ENCODE results near the gene UBAP1L.
"Not testable (repeated sequence)": the region's sequence is repeated elsewhere in the genome, so short reads cannot be mapped to it uniquely, and the experiment has no call there.

The UBAP1L gene

DNA sequence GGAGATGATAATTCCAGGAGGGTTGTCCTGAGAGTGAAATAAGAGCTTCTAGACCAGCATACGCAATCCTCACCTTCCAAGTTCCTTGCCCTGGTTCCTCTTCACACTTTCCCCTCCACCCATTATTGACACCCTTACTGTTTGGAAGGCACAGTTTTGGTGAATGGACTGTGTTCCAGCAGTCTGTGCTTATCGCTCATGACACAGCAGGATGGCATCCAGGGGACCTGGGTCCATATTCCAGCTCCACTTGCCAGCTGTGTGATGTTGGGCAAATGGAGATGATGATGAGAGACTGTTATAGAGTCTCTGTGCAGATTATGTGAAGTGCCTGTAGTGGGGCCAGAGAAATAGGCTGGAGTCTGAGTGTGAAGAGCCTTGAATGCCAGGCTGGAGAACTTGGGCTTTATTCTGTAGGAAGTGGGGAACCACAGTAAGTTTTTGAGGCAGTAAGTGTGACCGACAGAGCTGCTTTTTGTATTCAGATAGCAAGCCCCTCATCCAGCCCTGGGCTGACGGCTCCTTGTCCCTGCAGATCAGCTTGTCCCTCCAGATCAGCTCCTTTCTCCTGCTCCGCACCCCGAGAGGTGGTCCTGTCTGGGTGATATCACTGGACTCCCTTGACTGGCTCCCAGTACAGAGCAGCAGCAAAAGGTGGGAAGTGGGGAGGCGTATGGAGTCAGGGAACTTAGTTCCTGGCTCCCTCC lies 30.3 kb downstream of the UBAP1L start:
- DNase-seq (ENCODE audit: low read depth in 2 of 2) = no peak

GRCh38 chr15:65083262-65083701 lies 31.7 kb downstream of the UBAP1L start:
- DNase-seq (ENCODE audit: low read depth in 2 of 2) = no peak

GRCh38 chr15:65082303-65082953 lies 32.6 kb downstream of the UBAP1L start:
- no peak for DNase-seq (ENCODE audit: low read depth in 2 of 2)

- no peak for DNase-seq (ENCODE audit: low read depth in 2 of 2)
These were observed 33.2 kb downstream of the UBAP1L start for GRCh38 chr15:65081758-65082157.

GRCh38 chr15:65081270-65081669 lies 33.7 kb downstream of the UBAP1L start:
- no peak for DNase-seq (ENCODE audit: low read depth in 2 of 2)

DNA sequence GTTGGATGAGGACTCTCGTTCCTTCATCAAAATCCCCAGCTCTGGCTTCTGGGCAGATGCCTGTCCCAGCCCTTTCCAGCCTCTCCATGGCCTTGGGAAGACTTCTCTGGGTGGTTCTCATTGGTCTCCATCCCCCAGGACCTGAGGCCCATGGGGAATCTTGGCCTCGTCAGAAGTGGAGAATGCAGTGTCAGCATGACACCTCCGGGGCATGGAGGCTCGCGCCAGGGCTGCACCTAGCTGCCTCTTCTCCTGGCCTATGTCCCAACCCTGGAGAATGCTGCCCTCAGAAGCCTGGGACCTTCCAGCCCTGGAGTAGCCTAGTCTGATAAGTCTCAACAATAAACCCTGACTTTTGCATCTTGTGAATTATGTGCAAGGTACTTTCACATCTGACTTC lies 35.4 kb downstream of the UBAP1L start:
- DNase-seq (ENCODE audit: low read depth in 2 of 2) = no peak

- peak in 1 of 2 experiments; percentile 15 for DNase-seq (ENCODE audit: low read depth in 2 of 2)
These were observed 37.0 kb downstream of the UBAP1L start for GRCh38 chr15:65077981-65078352.

GRCh38 chr15:65077291-65077980 lies 37.6 kb downstream of the UBAP1L start:
- DNase-seq (ENCODE audit: low read depth in 2 of 2) = no peak

DNA sequence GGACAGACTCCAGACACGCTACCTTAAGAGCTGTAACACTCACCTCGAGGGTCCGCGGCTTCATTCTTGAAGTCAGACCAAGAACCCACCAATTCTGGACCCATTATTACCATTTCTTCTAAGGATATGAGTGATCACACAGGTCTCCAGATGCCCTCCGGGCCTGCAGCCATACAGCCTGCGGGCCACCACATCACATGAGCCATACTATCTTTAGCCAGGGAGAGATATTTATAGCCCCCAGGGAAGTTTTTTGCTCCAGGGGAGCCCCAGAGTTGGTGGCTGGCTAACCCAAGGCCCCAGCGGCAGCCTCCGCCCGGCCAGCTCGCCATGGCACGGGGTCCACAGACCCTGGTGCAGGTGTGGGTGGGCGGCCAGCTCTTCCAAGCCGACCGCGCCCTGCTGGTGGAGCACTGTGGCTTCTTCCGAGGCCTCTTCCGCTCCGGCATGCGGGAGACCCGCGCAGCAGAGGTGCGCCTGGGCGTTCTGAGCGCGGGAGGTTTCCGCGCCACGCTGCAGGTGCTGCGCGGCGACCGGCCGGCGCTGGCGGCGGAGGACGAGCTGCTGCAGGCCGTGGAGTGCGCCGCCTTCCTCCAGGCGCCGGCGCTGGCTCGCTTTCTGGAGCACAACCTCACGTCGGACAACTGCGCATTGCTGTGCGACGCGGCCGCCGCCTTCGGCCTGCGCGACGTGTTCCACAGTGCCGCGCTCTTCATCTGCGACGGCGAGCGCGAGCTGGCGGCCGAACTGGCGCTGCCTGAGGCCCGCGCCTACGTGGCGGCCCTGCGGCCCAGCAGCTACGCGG lies 38.3 kb downstream of the UBAP1L start, which contains the start of gene KBTBD13:
Gene KBTBD13, plus strand, starts transcription at position 261 of the 805 bp plus-strand sequence. Its CDS starts 70 bp downstream, at position 331.
- no peak for DNase-seq (ENCODE audit: low read depth in 2 of 2)

DNA sequence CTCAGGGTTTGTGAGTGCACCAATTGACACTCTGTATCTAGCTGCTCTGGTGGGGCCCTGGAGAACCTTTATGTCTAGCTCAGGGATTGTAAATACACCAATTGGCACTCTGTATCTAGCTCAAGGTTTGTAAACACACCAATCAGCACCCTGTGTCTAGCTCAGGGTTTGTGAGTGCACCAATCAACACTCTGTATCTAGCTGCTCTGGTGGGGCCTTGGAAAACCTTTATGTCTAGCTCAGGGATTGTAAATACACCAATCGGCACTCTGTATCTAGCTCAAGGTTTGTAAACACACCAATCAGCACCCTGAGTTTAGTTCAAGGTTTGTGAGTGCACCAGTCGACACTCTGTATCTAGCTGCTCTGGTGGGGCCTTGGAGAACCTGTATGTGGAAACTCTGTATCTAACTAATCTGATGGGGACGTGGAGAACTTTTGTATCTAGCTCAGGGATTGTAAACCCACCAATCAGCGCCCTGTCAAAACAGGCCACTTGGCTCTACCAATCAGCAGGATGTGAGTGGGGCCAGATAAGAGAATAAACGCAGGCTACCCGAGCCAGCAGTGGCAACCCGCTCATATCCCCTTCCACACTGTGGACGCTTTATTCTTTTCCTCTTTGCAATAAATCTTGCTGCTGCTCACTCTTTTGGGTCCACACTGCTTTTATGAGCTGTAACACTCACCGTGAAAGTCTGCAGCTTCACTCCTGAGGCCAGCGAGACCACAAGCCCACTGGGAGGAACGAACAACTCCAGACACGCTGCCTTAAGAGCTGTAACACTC lies 39.2 kb downstream of the UBAP1L start:
- DNase-seq (ENCODE audit: low read depth in 2 of 2) = not testable (repeated sequence)

DNA sequence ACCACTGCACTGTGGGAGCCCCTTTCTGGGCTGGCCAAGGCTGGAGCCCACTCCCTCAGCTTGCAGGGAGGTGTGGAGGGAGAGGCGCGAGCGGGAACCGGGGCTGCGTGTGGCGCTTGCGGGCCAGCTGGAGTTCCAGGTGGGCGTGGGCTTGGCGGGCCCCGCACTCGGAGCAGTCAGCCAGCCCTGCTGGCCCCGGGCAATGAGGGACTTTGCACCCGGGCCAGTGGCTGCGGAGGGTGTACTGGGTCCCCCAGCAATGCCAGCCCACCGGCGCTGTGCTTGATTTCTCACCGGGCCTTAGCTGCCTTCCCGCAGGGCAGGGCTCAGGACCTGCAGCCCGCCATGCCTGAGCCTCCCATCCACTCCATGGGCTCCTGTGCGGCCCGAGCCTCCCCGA lies 40.1 kb downstream of the UBAP1L start:
- not testable (repeated sequence) for DNase-seq (ENCODE audit: low read depth in 2 of 2)

DNA sequence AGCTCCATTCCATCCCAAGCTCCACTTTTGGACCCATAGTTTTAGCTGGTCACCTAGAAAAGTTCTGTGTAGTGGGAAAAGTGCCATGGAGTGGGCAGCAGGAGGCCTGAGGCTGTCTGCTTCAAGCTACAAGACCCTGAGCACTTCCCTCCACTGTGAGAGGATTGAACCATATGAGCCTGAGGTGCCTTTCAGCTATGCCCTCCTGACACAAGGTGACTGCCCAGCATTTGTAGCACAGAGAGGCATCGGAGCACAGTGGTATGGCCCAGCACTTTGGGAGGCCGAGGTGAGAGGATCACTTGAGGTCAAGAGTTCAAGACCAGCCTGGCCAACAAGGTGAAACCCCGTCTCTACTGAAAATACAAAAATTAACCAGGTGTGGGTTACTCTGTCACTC lies 42.4 kb downstream of the UBAP1L start:
- DNase-seq (ENCODE audit: low read depth in 2 of 2) = no peak

DNA sequence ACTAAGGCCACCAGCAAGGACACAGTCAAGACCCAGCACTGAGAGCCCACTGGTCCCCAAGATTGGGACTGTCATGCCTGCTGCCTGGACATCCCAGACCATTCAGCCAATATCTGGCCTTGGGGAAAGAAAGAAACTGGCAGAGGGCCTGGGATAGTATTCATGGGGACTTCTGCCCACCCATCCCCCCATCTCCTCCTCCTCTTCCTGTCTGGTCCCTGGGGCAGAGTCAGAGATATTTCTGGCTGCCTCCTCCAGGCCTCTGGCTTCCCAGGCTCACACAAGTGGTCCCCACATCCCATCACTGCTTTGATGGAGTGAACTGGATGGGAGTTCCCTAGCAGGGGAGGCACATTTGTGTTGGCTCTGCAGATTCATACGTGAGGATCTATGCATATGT lies 43.0 kb downstream of the UBAP1L start:
- DNase-seq (ENCODE audit: low read depth in 2 of 2) = peak in 1 of 2 experiments; percentile 12

DNA sequence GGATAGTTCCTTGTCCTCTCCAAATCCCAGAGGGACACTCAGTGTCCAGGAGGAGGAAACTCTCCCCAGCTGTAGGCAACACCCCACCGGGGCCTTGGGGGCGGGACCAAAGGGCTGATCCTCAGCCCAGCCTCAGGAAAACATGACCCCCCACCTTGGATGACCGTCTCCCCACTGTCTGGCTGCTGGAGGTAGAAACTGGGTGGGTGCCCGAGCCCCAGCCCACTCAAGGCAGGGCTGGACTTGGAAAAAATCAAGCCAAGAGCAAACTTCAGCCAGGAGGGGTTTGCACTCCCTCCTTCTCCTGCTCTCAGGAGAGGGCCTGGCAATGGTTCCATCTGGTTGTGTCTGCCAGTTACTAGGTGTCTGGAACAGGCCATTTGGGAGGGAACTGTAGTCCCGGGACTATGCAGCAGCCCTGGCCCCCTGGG lies 43.6 kb downstream of the UBAP1L start:
- no peak for DNase-seq (ENCODE audit: low read depth in 2 of 2)

GRCh38 chr15:65069779-65070546 lies 45.0 kb downstream of the UBAP1L start:
- no peak for DNase-seq (ENCODE audit: low read depth in 2 of 2)

- DNase-seq (ENCODE audit: low read depth in 2 of 2) = peak; percentile 54 to 58
These were observed 45.8 kb downstream of the UBAP1L start for GRCh38 chr15:65069179-65069578.

- no peak for DNase-seq (ENCODE audit: low read depth in 2 of 2)
These were observed 46.6 kb downstream of the UBAP1L start for GRCh38 chr15:65068403-65068788.

DNA sequence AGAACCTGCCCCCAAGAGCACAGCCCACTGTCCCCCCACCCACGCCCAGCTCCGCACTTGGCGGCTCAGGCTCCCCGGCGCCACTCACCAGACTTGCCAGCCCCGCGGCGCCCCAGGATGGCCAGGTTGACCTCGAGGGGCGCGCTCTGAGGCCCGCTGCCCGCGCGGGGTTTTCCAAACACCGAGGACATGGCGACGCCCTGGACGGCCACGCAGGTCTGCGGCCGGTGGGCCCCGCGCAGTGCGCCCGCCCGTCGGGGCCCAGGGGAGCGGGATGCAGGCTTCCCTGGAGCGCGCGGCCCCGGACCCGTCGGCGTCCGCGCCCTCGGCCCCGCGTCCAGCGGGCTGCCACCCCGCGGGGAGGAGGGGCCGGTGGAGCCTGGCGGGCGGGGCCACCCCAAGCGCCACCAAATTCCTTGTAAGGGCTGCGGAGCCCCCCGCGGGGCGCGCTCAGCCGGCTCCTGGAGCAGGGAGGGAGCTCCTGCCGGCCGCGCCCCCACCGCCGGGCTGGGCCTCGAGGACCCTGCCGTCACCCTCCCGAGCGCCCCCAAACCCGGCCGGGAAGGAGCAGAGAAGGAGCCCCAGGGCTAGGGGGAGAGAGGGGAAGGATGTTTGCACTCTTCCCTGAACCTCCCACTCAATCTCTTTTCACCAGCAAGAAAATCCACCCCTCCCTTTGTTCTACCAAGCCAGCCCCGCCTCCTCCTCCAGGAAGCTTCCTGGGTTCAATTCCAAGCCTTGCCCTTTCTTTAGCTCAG lies 47.2 kb downstream of the UBAP1L start, which contains the start of gene RASL12:
Gene RASL12, minus strand, starts transcription at position 347 of the 758 bp plus-strand sequence. Its CDS starts 156 bp downstream, at position 191.
- DNase-seq (ENCODE audit: low read depth in 2 of 2) = no peak

DNA sequence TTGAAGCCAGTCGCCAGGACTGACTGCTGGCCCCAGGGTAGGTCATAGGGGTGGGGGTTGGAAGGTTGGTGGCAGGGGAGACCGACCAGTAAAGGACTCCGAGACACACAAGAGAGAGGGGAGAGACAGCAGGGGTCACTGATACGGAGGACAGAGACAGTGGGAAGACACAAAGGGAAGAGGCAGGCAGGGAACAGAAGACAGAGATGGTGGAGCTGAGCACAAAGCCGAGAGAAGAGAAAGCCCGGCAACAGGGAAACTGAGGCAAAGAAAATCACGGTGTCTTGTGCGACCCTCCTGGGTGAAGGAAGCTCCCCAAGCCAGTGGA lies 47.7 kb downstream of the UBAP1L start:
- no peak for DNase-seq (ENCODE audit: low read depth in 2 of 2)

Data from fibroblast of skin of left quadriceps (primary cell).